GM23248 (cell line): ENCODE measurements around the gene NDE1. TPM values are rescaled to one million over a fixed set of nuclear protein-coding genes. Genes with fewer than 3 reads are reported as not detected.

ENCODE experiments used
- DNase-seq: peaks from one replicate; pipeline ENCODE4 v3.0.0-alpha.2; 2015
- H2AFZ ChIP-seq: fragments of 200-600 bp; sonication (generic); 2 replicates; pipeline ENCODE4 v1.6.1; 2016; ENCODE audit warnings: antibody characterized with exemption
- H3F3A ChIP-seq: fragments of 200-600 bp; sonication (generic); 2 replicates; pipeline ENCODE4 v1.6.1; 2016; ENCODE audit warnings: mild to moderate bottlenecking, antibody characterized with exemption, mixed run types; ENCODE audit not compliant: insufficient read depth
- H3K27ac ChIP-seq: fragments of 200-600 bp; sonication (generic); 2 replicates; pipeline ENCODE4 v1.5.1; 2016; ENCODE audit warnings: mild to moderate bottlenecking
- H3K27me3 ChIP-seq: fragments of 200-600 bp; sonication (generic); replicated peaks from 2 replicates; pipeline ENCODE4 v1.6.1; 2016; ENCODE audit warnings: mild to moderate bottlenecking; ENCODE audit not compliant: insufficient read depth
- H3K36me3 ChIP-seq: fragments of 200-600 bp; sonication (generic); 2 replicates; pipeline ENCODE4 v1.6.1; 2016; ENCODE audit warnings: low read depth, mild to moderate bottlenecking
- H3K4me1 ChIP-seq: fragments of 200-600 bp; sonication (generic); 2 replicates; pipeline ENCODE4 v1.6.1; 2016; ENCODE audit warnings: mild to moderate bottlenecking; ENCODE audit not compliant: insufficient read depth
- H3K4me2 ChIP-seq: fragments of 200-600 bp; sonication (generic); one replicate; pipeline ENCODE4 v1.6.1; 2016; ENCODE audit warnings: mild to moderate bottlenecking; ENCODE audit not compliant: unreplicated experiment
- H3K4me3 ChIP-seq: fragments of 200-600 bp; sonication (generic); 2 replicates; pipeline ENCODE4 v1.5.1; 2016; ENCODE audit warnings: mild to moderate bottlenecking
- H3K79me2 ChIP-seq: fragments of 200-600 bp; sonication (generic); 2 replicates; pipeline ENCODE4 v1.6.1; 2016; ENCODE audit warnings: mild to moderate bottlenecking; ENCODE audit not compliant: insufficient read depth
- H3K9ac ChIP-seq: fragments of 200-600 bp; sonication (generic); 2 replicates; pipeline ENCODE4 v1.6.1; 2016; ENCODE audit warnings: mild to moderate bottlenecking
- H3K9me2 ChIP-seq: fragments of 200-600 bp; sonication (generic); 2 replicates; pipeline ENCODE4 v1.6.1; 2016; ENCODE audit warnings: mixed run types, mild to moderate bottlenecking, moderate library complexity; ENCODE audit not compliant: insufficient read depth
- H3K9me3 ChIP-seq: fragments of 200-600 bp; sonication (generic); one replicate; pipeline ENCODE4 v1.6.1; 2017; ENCODE audit warnings: low read depth
- H4K20me1 ChIP-seq: fragments of 200-600 bp; sonication (generic); 2 replicates; pipeline ENCODE4 v1.6.0; 2016; ENCODE audit not compliant: insufficient read depth
- EZH2 ChIP-seq: fragments of 200-600 bp; sonication (generic); IDR thresholded peaks from 2 replicates; pipeline ENCODE4 v1.6.1; 2018; ENCODE audit warnings: antibody characterized with exemption, mild to moderate bottlenecking; ENCODE audit not compliant: insufficient read depth, poor library complexity, severe bottlenecking
- EZH2phosphoT487 ChIP-seq: fragments of 200-600 bp; sonication (generic); IDR thresholded peaks from 2 replicates; pipeline ENCODE4 v1.6.1; 2018; ENCODE audit warnings: antibody characterized with exemption, moderate library complexity, mild to moderate bottlenecking, low read depth; ENCODE audit not compliant: insufficient read depth
- WGBS, 2 experiments: methylation state at CpG; one replicate each; pipeline ENCODE4 v1.1.6; 2015 to 2017; ENCODE audit warnings: low lambda C conversion rate in 2 of 2, low coverage in 1 of 2; ENCODE audit errors: missing lambda C conversion rate in 2 of 2; 5-methylcytosine and 5-hydroxymethylcytosine counted together
- in situ Hi-C: fragments of 300-500 bp; cut with MboI; formaldehyde crosslinking; loops from 2 replicates; pipeline ENCODE4 v1.15.0; 2020
- polyA plus RNA-seq: library from polyadenylated mRNA; unstranded; fragments of >200 nt; fragmentation: Nextera tagmentation; extraction: Ambion mirVana; gene quantifications from 2 replicates; pipeline ENCODE4 v1.2.1, GENCODE V29; 2016
- total RNA-seq: library from RNA; depleted of rRNA; stranded (reverse); fragments of >200 nt; shearing (Covaris generic); gene quantifications from 2 replicates; pipeline ENCODE4 v1.2.3, GENCODE V29; 2014

The NDE1 gene
- total and polyA plus RNA-seq, 2 experiments from 2014 or later: 31.2 to 37.8 TPM

- H3K79me2 ChIP-seq: no peaks in the 10 kb centered on the region
- peaks cover 14% of the 10 kb centered on the region; the same call in 1 of the 2 replicates for H3F3A ChIP-seq
- peaks cover 8% of the 10 kb centered on the region; the same call in 1 of the 2 replicates for H3K36me3 ChIP-seq
- in situ Hi-C loops: no loop called here
- no peak overlapping the region for H3K4me2 ChIP-seq
- H3K27ac ChIP-seq: no peak overlapping the region
- H3K9me2 ChIP-seq: no peaks in the 10 kb centered on the region
- no peaks in the 10 kb centered on the region for H3K4me1 ChIP-seq
- H3K9me3 ChIP-seq: no peaks in the 10 kb centered on the region
- H2AFZ ChIP-seq: no peak overlapping the region
- H3K4me3 ChIP-seq: no peak overlapping the region
- 73 to 75% methylated on average over 8 of the region's 8 CpGs for WGBS, 2 experiments
- no peaks in the 10 kb centered on the region for H4K20me1 ChIP-seq
- no peak for DNase-seq
- no peak overlapping the region for H3K9ac ChIP-seq
- H3K27me3 ChIP-seq: no peaks in the 10 kb centered on the region
- TF ChIP-seq EZH2phosphoT487 (no peak), EZH2 (no peak)
Measured at GRCh38 chr16:15705064-15705565, 55.1 kb downstream of the NDE1 start.

DNA sequence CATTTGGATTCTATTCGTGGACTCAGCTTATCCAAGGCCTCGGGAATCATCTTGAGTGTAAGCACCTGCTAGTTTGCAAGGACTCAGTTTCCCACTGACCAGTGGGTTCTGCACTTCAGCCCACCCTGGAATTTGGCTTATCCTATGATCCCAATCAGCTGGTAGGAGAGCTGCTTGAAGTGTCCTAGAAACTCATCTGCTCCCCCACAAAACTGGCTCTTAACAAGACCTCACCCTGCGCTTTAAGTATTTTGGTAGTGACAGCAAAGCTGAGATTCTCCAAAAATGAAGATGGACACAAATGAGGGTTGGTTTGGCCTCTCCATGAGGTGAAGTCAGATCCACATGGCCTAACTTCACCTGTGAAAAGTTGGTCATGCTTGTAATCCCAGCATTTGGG is 57.3 kb downstream of the NDE1 start:
- WGBS, 2 experiments: 95 to 100% methylated on average over 3 of the region's 3 CpGs
- Histone ChIP-seq H3K27me3 (no peaks in the 10 kb centered on the region), H3K9me3 (no peaks in the 10 kb centered on the region), H3K27ac (no peak overlapping the region), H3F3A (peaks cover 14% of the 10 kb centered on the region; the same call in 1 of the 2 replicates), H4K20me1 (no peaks in the 10 kb centered on the region), H3K4me1 (no peaks in the 10 kb centered on the region), H3K36me3 (no peaks in the 10 kb centered on the region), H3K79me2 (no peaks in the 10 kb centered on the region), H3K4me2 (no peak overlapping the region), H3K9me2 (no peaks in the 10 kb centered on the region), H3K4me3 (no peak overlapping the region), H2AFZ (no peak overlapping the region), H3K9ac (no peak overlapping the region)
- DNase-seq: no peak
- TF ChIP-seq EZH2phosphoT487 (no peak), EZH2 (no peak)
- in situ Hi-C loops: no loop called here

DNA sequence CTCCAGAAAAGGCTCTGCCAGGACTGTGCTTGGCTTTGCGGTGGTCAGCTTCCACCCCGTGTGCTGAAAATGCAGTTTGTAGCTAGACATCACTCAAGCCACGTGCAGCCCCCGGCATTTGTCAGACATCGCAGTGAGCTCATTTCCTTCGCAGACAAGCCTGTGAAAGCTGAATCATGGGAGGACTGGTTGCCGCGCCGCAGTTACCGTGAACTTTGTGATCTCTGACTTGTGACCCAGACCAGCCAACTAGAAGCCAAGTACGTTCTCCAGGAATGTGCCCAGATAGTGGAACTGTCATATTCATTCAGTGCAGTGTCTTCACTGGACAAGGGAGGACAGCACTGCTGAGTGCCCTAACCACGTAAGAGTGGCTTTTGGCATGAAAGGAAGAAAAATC is 58.1 kb downstream of the NDE1 start:
- TF ChIP-seq EZH2: no peak
- TF ChIP-seq EZH2phosphoT487: no peak
- H2AFZ ChIP-seq: no peak overlapping the region
- no peaks in the 10 kb centered on the region for H4K20me1 ChIP-seq
- H3K4me1 ChIP-seq: no peaks in the 10 kb centered on the region
- H3K36me3 ChIP-seq: no peaks in the 10 kb centered on the region
- no peak overlapping the region for H3K4me3 ChIP-seq
- H3K4me2 ChIP-seq: no peak overlapping the region
- H3K9me3 ChIP-seq: no peaks in the 10 kb centered on the region
- in situ Hi-C loops: no loop called here
- peaks cover 9% of the 10 kb centered on the region; the same call in 1 of the 2 replicates for H3F3A ChIP-seq
- no peaks in the 10 kb centered on the region for H3K27me3 ChIP-seq
- no peak for DNase-seq
- no peak overlapping the region for H3K9ac ChIP-seq
- no peak overlapping the region for H3K27ac ChIP-seq
- no peaks in the 10 kb centered on the region for H3K79me2 ChIP-seq
- 94 to 97% methylated on average over 12 of the region's 12 CpGs for WGBS, 2 experiments
- no peaks in the 10 kb centered on the region for H3K9me2 ChIP-seq

DNA sequence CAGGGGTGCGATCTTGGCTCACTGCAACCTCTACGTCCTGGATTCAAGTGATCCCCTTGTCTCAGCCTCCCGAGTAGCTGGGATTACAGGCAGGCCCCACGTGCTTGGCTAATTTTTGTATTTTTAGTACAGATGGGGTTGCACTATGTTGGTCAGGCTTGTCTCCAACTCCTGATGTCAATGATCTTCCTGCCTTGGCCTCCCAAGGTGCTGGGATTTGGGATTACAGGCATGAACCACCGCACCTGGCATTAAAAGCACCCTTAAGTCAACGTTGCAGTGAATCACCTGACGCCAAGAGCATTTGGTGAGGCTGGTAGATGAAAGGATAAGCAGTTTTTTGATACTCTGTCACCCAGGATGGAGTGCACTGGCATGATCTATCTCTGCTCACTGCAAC is 59.0 kb downstream of the NDE1 start:
- peaks cover 4% of the 10 kb centered on the region; the same call in 1 of the 2 replicates for H3F3A ChIP-seq
- no peak overlapping the region for H3K4me2 ChIP-seq
- H3K4me1 ChIP-seq: no peaks in the 10 kb centered on the region
- no peaks in the 10 kb centered on the region for H4K20me1 ChIP-seq
- no peak overlapping the region for H3K27ac ChIP-seq
- in situ Hi-C loops: no loop called here
- no peak overlapping the region for H3K4me3 ChIP-seq
- WGBS, 2 experiments: 96 to 99% methylated on average over 7 of the region's 7 CpGs
- TF ChIP-seq EZH2phosphoT487: no peak
- TF ChIP-seq EZH2: no peak
- H2AFZ ChIP-seq: no peak overlapping the region
- H3K9me3 ChIP-seq: no peaks in the 10 kb centered on the region
- no peaks in the 10 kb centered on the region for H3K27me3 ChIP-seq
- H3K36me3 ChIP-seq: no peaks in the 10 kb centered on the region
- no peak for DNase-seq
- no peak overlapping the region for H3K9ac ChIP-seq
- H3K79me2 ChIP-seq: no peaks in the 10 kb centered on the region
- no peaks in the 10 kb centered on the region for H3K9me2 ChIP-seq
